ENCODE results near the gene RGS16.

Gene RGS16

DNA sequence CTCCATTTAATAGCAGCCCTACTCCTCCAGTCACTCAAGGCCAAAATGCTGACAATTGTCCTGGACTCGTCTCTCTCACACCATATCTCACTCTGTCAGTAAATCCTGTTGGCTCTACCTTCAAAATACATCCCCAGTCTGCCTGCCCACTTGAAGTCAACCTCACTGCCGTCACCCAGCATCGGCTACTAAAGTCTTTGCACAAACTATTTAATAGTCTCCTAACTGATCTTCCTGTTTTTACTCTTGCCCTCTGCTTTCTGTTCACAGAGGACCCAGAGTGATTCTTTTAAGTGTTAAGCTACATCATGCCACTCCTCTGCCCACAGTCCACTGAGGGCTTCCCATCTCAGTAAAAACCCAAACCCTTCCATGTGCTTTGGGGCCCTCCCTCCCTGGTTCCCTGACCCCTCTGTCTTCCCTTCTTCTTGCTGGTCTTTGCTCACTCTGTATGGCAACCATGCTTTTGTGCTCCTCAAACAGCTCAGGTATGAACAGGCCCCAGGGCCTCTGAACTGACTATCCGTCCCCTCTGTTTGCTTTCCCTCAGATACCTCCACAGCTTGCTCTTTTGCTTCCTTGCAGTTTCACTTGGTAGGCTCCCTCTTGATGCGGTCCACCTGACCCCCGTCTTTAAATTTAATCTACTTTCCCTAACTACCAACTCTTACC, 34.1 kb downstream of the RGS16 start:
- DNase-seq = no peak

DNA sequence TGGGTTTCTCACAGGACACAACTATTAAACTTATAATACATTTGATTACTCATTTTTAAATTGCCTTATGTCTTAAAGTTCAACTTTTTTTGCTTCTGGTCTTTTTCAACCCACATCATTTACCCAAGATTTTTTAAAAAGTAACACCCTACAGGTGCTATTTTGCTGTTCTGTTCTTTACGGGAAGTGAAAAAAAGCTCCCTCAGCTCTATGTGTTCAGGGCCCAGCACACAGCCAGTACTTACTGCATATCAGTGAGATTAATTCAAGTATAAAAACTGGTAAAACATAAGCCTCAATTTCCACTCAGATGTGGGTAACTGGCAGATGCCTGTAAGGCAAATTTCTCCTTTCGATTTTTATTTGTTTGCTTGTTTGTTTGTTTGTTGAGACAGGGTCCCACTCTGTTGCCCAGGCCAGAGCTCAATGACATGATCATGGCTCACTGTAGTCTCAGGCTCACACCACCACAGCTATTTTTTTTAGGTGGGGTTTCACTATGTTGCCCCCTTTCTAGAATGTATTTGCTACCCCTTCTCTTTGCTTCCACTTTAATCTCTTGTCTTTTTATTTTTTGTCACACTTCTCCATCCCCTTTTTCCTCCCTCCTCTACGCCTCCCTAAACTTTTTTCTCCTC, 35.4 kb downstream of the RGS16 start:
- no peak for DNase-seq

DNA sequence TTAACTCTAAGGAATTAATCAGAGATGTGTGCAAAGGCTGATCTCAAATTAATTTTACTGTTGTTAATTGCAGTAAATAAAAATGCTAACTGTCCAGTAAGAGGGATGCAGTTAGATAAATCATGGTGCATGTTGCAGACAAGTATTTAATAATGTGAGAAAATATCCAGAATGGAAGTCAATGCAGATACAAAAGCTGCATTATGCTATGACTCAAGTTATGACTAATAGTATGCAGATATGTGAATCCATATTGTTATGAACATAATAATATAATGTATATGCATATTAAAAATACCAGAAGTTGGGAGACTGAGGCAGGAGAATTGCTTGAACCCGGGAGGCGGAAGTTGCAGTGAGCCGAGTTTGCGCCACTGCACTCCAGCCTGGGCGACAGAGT, 36.6 kb downstream of the RGS16 start:
- no peak for DNase-seq

DNA sequence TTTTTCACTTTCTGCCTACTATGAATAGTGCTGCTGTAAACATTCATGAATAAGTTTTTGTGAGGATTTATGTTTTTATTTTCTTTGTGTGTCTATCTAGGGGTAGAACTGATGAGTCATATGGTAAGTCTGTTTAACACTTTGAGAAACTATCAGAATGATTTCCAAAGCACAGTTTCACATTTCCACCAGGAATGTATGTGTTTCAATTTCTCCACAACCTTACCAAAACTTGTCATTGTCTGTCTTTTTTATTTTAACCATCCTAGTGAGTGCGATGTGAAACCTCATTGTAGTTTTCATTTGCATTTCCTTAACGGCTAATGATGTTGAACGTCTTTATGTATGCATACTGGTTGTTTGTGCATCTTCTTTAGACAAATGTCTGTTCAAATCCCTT, 38.7 kb downstream of the RGS16 start:
- no peak for DNase-seq

DNA sequence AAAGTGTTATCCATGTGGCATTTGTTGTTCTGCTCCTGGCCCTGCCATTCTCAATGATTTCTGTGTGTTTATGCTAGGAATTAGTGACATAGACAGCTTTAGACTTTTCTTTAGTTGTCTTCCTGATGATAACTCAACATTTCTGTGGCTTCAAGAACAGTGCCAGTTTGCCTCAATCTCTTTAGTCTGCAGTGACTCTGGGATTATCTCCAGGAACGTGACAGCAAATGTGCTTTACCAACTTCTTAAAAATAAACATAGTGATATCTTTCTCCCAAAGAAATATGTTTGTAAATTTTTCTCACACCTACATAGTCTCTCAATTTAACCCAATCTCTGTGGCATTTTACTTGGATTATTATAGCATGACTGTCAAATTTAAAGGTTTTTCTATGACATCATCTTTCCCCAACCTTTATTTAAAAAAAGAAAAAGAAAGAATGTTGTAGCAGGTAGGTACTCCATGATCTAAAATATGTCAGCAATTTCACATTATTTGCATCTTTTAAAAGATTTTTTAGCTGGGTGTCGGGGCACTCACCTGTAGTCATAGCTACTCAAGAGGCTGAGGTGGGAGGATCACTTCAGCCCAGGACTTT, 39.7 kb downstream of the RGS16 start:
- DNase-seq = no peak

DNA sequence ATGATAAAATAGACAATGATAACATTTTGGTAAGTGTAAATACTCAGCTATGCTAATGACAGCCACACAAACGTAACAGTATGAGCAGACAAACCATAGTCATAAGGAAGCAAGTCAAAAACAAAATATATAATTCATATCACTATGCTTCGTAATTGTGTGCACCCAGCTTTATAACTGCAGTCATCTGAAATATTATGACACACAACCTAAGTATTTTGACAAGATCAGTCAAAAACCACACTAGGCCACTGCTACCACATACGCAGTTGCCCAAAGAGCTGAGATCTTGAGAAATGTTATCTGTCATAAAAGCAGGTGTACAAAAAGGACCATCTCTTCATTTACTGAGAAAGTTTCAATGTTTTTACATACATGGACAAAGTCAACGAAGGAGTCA, 41.1 kb downstream of the RGS16 start:
- DNase-seq = no peak

DNA sequence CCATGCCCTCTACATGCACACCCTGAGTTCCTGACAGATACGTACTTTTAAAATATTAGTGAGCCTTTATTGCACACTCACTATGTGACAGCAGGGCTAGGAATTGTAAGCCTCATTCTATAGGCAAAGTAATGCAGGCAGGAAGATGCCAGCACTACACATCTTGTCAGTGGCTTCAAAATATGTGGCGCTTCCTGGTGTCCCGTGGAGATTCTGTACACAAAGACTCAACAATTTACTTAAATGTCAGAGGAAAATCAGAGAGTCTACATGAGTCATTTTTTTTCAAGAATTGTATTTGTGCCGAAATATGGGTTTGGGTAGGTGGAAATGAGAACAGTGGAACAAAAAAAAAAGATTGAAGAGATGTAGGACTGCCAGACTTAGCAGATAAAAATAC, 42.7 kb downstream of the RGS16 start:
- no peak for DNase-seq

DNA sequence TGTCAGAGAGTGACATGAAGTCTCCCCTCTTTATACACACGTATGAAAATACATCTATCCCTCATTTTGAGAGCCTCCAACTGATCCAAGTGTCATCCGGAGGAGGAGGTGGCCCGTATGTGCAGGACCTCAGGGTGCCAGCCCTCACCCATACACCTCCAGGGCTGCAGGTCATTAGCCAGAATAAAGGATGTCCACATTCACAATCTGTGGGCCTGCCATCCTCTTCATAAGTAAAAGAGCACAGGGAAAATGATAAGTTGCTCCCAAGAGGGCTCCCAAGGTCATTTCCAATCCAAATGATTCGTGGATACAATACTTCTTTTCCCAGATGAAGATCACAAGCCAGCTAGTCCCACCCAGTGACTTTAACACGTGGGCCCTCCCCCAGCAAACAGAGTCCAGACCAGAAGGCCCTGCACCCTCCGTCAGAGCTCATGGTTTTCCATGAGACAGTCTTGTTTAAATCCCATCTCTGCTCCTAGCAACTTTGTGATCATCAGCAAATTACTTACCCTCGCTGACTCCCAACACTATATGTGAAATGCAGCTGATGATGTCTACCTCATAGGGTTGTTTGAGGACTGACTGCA, 43.7 kb downstream of the RGS16 start:
- DNase-seq = no peak

DNA sequence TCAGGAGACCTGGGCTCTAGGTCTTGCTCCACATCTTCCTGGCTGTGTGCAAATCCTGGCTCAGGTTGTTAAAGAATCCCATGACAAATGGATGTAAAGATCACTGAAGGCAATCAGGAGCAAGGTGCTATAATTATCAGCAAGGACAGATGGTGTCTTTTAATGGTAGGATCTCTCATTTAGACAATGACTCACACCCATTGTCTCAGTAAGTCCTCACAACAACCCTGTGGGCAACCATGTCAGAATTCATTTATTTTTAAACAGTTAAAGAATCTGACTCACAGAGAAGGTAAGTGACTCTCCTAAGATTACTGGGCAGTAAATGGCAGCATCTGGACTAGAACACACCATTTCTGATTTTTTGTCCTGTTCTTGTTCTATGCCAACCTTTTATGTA, 47.9 kb downstream of the RGS16 start:
- no peak for DNase-seq

DNA sequence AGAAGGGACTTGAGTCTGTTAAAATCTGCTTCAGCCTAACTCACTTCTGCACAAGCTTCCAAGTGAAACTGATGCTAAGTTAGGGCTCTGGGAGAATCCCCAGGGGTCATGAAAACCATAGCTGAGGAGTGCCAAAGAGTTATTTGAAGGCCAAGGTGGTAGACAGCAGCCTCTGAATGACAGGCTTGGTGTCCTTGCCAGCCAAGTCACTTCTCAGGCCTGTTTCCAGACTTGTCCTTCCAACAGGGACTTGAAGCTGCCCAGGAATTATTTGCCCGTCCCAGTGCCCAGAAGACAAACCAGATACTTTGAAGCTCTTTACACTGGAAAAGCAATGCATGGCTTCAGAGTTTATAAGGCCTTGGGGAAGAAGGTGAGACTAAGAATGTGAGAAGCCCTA, 48.7 kb downstream of the RGS16 start:
- DNase-seq = no peak

DNA sequence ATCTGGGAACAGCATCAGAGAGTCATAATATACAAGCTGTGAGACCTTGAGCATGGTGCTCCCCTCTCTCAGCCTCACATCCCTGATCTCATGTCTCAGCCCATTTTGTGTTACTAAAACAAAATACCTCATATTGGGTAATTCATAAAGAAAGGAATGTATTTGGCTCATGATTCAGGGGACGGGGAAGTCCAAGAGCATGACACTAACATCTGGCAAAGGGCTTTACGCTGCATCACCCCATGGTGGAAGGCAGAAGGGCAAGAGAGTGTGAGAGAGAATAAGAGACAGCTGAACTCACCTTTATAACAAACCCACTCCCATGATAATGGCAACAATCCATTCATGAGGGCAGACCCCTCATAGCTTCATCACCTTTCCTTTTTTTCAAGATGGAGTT, 51.7 kb downstream of the RGS16 start:
- no peak for DNase-seq

DNA sequence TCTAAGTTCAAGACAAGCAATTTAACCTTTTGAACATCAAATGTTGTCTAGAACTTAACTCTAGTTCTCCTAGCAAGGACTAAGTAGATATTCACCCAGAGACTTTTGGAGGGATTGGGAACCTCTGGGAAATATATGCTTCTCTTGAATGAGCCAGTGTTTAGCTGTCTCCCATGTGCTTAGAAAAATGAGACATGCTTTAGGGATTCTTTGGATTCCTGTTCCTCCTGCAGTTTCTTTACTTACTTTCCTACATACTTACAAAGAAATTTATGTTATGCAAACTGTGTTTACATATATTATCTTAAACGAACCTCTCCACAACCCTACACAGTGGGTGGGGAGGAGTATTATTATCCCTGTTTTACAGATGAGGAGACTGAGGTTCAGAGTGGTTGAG, 54.4 kb downstream of the RGS16 start:
- DNase-seq = no peak

DNA sequence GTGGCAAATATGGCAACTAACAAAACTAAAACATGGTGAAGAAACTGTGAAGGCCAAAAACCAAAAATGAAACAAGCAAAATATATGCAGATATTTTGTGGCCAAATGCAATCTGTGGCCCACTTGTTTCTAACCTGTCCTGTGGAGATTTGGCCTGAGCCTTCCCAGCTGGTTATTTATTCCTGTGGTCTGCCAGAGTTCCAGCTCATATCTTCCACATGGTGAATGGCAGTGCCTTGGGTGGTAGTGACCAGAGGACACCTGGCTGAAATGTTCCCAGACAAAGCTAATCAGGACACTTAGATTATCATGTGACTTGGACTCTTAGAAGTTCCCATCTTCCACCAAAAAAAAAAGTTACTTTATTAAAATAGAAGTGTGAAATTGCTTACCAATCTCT, 54.8 kb downstream of the RGS16 start:
- DNase-seq = no peak

Data from CD4-positive, alpha-beta T cell treated with Interleukin-10 for 1 hour (primary cell).